ENCODE results near the gene SSH2.

- TF ChIP-seq TCF4 (CRISPR knock-in tag; IDR thresholded peaks at IDR 0.05; ENCODE audit: borderline replicate concordance) (no peak), ZNF565 (CRISPR knock-in tag; conservative IDR thresholded peaks at IDR 0.05; ENCODE audit: low read depth) (no peak), ZFP3 (CRISPR knock-in tag; IDR thresholded peaks at IDR 0.05) (no peak), PPARA (CRISPR knock-in tag; IDR thresholded peaks at IDR 0.05; ENCODE audit: borderline replicate concordance) (no peak), PATZ1 (CRISPR knock-in tag; IDR thresholded peaks at IDR 0.05; ENCODE audit: borderline replicate concordance) (no peak), CREB5 (CRISPR knock-in tag; IDR thresholded peaks at IDR 0.05; ENCODE audit: low read depth) (no peak), BACH2 (CRISPR knock-in tag; IDR thresholded peaks at IDR 0.05; ENCODE audit: borderline replicate concordance) (no peak), ARNTL (CRISPR knock-in tag; IDR thresholded peaks at IDR 0.05; ENCODE audit: borderline replicate concordance, low read depth) (no peak), ESRRG (CRISPR knock-in tag; IDR thresholded peaks at IDR 0.05) (no peak)
Observed at GRCh38 chr17:29577001-29577370, 353.0 kb downstream of the SSH2 start.
